CD4-positive, CD25-positive, alpha-beta regulatory T cell (primary cell): ENCODE measurements around the gene ADH1C. TPM values are rescaled to one million over a fixed set of nuclear protein-coding genes. Genes with fewer than 3 reads are reported as not detected.
"Not testable (repeated sequence)": the region's sequence is repeated elsewhere in the genome, so short reads cannot be mapped to it uniquely, and the experiment has no call there.

ENCODE experiments used
- ATAC-seq, 2 donors: fragments of 150-1000 bp; cut with Tn5 transposase; one replicate each; pipeline ENCODE4 v1.10.0; 2021; ENCODE audit warnings: low read depth in 2 of 2, moderate number of reproducible peaks in 2 of 2, moderate library complexity in 1 of 2
- DNase-seq, 3 donors: peaks; one replicate each; pipeline versions ENCODE4 v3.0.0 to v3.0.0-alpha.2; 2012 to 2022; ENCODE audit warnings: mixed read lengths in 1 of 3
- H3K27ac ChIP-seq: one replicate; pipeline ENCODE4 v1.7.0; 2013; ENCODE audit warnings: mild to moderate bottlenecking, low read length; ENCODE audit not compliant: insufficient read depth, poor library complexity, severe bottlenecking
- H3K27me3 ChIP-seq: one replicate; pipeline ENCODE4 v1.7.0; 2013; ENCODE audit warnings: low read length; ENCODE audit not compliant: control insufficient read depth, insufficient read depth
- H3K36me3 ChIP-seq: one replicate; pipeline ENCODE4 v1.7.0; 2013; ENCODE audit warnings: mild to moderate bottlenecking, low read length, moderate library complexity; ENCODE audit not compliant: control insufficient read depth, insufficient read depth
- H3K4me1 ChIP-seq: 2 replicates; pipeline ENCODE4 v1.7.0; 2013; ENCODE audit warnings: mild to moderate bottlenecking, low read length; ENCODE audit not compliant: insufficient read depth, control insufficient read depth, poor library complexity, severe bottlenecking
- H3K4me3 ChIP-seq: one replicate; pipeline ENCODE4 v1.7.0; 2013; ENCODE audit warnings: low read depth, mild to moderate bottlenecking, low read length, moderate library complexity
- H3K9me3 ChIP-seq, 2 experiments: 1 replicate in 1 of 2; 2 replicates in 1 of 2; pipeline ENCODE4 v1.7.0; 2013; ENCODE audit warnings: low read length in 2 of 2, mild to moderate bottlenecking in 1 of 2, moderate library complexity in 1 of 2; ENCODE audit not compliant: control insufficient read depth in 2 of 2
- H3K27ac Mint-ChIP-seq, 3 donors: one replicate each; pipeline ENCODE4 v1.8.0; 2020 to 2022; ENCODE audit warnings: mild to moderate bottlenecking in 3 of 3, mixed read lengths in 3 of 3, moderate library complexity in 2 of 3
- H3K27me3 Mint-ChIP-seq: one replicate; pipeline ENCODE4 v1.8.0; 2022; ENCODE audit warnings: mild to moderate bottlenecking, mixed read lengths
- H3K36me3 Mint-ChIP-seq: one replicate; pipeline ENCODE4 v1.8.0; 2020; ENCODE audit warnings: mixed read lengths
- H3K4me1 Mint-ChIP-seq, 4 donors: one replicate each; pipeline ENCODE4 v1.8.0; 2020 to 2022; ENCODE audit warnings: mixed read lengths in 4 of 4, mild to moderate bottlenecking in 1 of 4
- H3K4me3 Mint-ChIP-seq, 4 donors: one replicate each; pipeline ENCODE4 v1.8.0; 2020 to 2022; ENCODE audit warnings: mild to moderate bottlenecking in 4 of 4, mixed read lengths in 4 of 4, moderate library complexity in 3 of 4
- H3K9me3 Mint-ChIP-seq, 7 donors: one replicate each; pipeline ENCODE4 v1.8.0; 2020 to 2022; ENCODE audit warnings: mixed read lengths in 7 of 7, mild to moderate bottlenecking in 3 of 7, moderate library complexity in 2 of 7
- polyA plus RNA-seq, 4 donors: library from polyadenylated mRNA; unstranded; fragments of 300-500 nt; fragmentation: Illumina TruSeq; gene quantifications; one replicate each; pipeline ENCODE4 v1.2.3, GENCODE V29; 2021
- total RNA-seq: library from RNA; stranded (reverse); gene quantifications from one replicate; pipeline ENCODE4 v1.2.3, GENCODE V29; 2022

The ADH1C gene
- total and polyA plus RNA-seq, 5 donors from 2014 or later = not detected

GRCh38 chr4:99356149-99356548 lies 3.6 kb upstream of the ADH1C start:
- H3K36me3 Mint-ChIP-seq, H3K4me1 ChIP-seq, H3K27ac Mint-ChIP-seq, H3K27ac ChIP-seq, ATAC-seq, H3K4me1 Mint-ChIP-seq, H3K27me3 Mint-ChIP-seq, H3K9me3 ChIP-seq, H3K9me3 Mint-ChIP-seq, H3K36me3 ChIP-seq, H3K27me3 ChIP-seq, DNase-seq, H3K4me3 Mint-ChIP-seq, H3K4me3 ChIP-seq: not testable (repeated sequence)

DNA sequence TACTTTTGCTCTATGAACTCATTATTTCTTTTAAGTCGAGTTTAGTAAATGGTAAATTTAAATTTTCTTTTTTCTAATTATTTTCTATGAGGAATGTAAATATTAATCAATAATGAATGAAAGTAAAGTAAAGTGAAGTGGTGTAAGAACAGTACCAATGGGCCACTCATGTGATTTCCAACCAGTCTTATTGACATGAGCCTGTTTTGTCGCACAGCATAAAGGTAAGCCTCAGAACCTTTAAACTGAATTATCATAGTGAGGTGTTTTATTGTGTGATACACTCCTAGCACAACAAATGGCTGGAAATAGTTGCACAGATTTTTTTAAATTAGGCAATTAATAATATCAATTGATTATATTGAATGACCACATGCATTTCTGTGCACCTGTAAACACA lies 1.1 kb downstream of the ADH1C start:
- H3K36me3 Mint-ChIP-seq = no peaks in the 10 kb centered on the region
- Histone ChIP-seq H3K27ac (no peak overlapping the region), H3K36me3 (no peaks in the 10 kb centered on the region), H3K4me1 (no peaks in the 10 kb centered on the region), H3K27me3 (no peaks in the 10 kb centered on the region), H3K4me3 (no peak overlapping the region), H3K9me3 (no peaks in the 10 kb centered on the region)
- H3K4me3 Mint-ChIP-seq = no peak overlapping the region
- peaks cover 0 to 8% (median 2%) of the 10 kb centered on the region in 7 donors for H3K9me3 Mint-ChIP-seq
- H3K27ac Mint-ChIP-seq = no peak overlapping the region
- ATAC-seq (no peak), DNase-seq (no peak)
- peaks cover 6% of the 10 kb centered on the region for H3K27me3 Mint-ChIP-seq
- no peaks in the 10 kb centered on the region for H3K4me1 Mint-ChIP-seq

- H3K4me3 ChIP-seq = no peak overlapping the region
- H3K9me3 Mint-ChIP-seq = peaks cover 0 to 5% (median 1%) of the 10 kb centered on the region in 7 donors
- peaks cover 5% of the 10 kb centered on the region for H3K27me3 Mint-ChIP-seq
- no peaks in the 10 kb centered on the region for H3K36me3 Mint-ChIP-seq
- no peaks in the 10 kb centered on the region for H3K27me3 ChIP-seq
- DNase-seq (no peak), ATAC-seq (no peak)
- no peaks in the 10 kb centered on the region for H3K4me1 ChIP-seq
- no peak overlapping the region for H3K4me3 Mint-ChIP-seq
- no peaks in the 10 kb centered on the region for H3K4me1 Mint-ChIP-seq
- no peaks in the 10 kb centered on the region for H3K9me3 ChIP-seq
- H3K36me3 ChIP-seq = no peaks in the 10 kb centered on the region
- no peak overlapping the region for H3K27ac ChIP-seq
- no peak overlapping the region for H3K27ac Mint-ChIP-seq
Measured at GRCh38 chr4:99349338-99349737, 3.2 kb downstream of the ADH1C start.

DNA sequence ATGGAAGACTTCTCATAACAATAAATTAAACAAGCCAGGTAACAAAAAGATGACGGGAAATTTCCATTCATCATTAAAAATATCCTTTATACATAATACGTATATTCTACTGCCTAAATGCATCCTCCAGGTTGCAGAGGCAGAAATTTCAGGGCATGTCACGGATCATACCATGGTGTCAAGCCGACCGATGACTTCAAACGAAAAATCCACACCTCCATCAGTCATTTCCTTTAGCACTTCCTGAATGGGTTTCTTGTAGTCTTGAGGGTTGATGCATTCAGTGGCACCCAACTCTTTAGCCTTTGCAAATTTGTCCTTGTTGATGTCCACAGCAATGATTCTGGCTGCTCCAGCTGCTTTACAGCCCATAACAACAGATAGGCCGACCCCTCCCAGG lies 9.9 kb downstream of the ADH1C start:
- H3K9me3 Mint-ChIP-seq, H3K27me3 ChIP-seq, ATAC-seq, H3K4me1 ChIP-seq, H3K36me3 ChIP-seq, H3K4me1 Mint-ChIP-seq, H3K27ac Mint-ChIP-seq, H3K4me3 Mint-ChIP-seq, H3K9me3 ChIP-seq, H3K4me3 ChIP-seq, H3K36me3 Mint-ChIP-seq, H3K27ac ChIP-seq, DNase-seq, H3K27me3 Mint-ChIP-seq: not testable (repeated sequence)

DNA sequence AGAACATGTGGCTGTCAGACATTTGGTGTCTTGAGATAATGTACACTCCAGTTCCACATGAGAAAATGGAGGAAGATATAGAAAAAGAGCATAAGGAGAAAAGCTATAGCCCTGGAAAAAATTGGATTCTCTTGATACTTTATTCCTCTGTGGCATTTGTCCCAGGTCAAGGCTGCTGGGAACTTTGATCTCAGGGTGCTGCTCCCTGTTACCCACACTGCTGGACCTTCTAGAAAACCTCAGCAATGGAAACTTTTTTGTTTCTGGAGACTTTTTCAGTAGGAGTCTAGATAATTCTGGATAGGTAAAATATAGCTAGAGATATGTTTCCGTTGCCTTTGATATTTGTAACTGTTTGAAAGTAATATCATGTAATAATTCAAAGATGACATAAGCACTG lies 11.1 kb downstream of the ADH1C start:
- no peak overlapping the region for H3K4me3 ChIP-seq
- H3K4me1 ChIP-seq = no peaks in the 10 kb centered on the region
- no peaks in the 10 kb centered on the region for H3K4me1 Mint-ChIP-seq

DNA sequence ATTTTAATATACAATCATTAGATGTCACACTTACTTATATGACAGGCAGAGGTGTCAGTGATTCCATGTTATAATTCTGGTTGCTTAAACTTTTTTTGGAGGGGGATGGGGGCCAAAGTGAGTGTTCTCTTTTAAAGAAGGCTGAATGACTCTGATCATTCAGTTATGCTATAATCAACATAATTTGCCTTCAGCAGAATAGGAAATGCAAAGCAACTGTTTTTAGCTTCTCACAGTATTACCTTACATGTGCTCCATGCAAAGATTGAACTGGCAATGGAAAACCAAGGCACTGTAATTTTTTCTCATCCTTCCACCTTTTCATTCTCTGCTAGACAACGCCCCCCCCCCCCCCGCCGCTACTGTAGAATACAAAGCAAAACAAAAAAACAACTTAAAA lies 13.4 kb downstream of the ADH1C start:
- Mint-ChIP-seq H3K4me1 (no peaks in the 10 kb centered on the region), H3K36me3 (no peaks in the 10 kb centered on the region), H3K27ac (no peak overlapping the region), H3K4me3 (no peak overlapping the region), H3K27me3 (peaks cover 5% of the 10 kb centered on the region), H3K9me3 (peaks cover 0 to under 1% (median 0%) of the 10 kb centered on the region in 7 donors)
- DNase-seq (no peak), ATAC-seq (no peak)
- no peaks in the 10 kb centered on the region for H3K4me1 ChIP-seq
- H3K9me3 ChIP-seq = no peaks in the 10 kb centered on the region
- H3K36me3 ChIP-seq = no peaks in the 10 kb centered on the region
- H3K27me3 ChIP-seq = no peaks in the 10 kb centered on the region
- H3K4me3 ChIP-seq = no peak overlapping the region
- no peak overlapping the region for H3K27ac ChIP-seq

More for the DNA sequence above, 11.1 kb downstream of the ADH1C start:
- Histone ChIP-seq H3K27ac (no peak overlapping the region), H3K36me3 (no peaks in the 10 kb centered on the region), H3K27me3 (no peaks in the 10 kb centered on the region), H3K9me3 (no peaks in the 10 kb centered on the region)
- peaks cover 5% of the 10 kb centered on the region for H3K27me3 Mint-ChIP-seq
- H3K27ac Mint-ChIP-seq = no peak overlapping the region
- H3K36me3 Mint-ChIP-seq = no peaks in the 10 kb centered on the region
- H3K4me3 Mint-ChIP-seq = no peak overlapping the region
- DNase-seq (no peak), ATAC-seq (no peak)
- no peaks in the 10 kb centered on the region for H3K9me3 Mint-ChIP-seq

- no peaks in the 10 kb centered on the region for H3K4me1 Mint-ChIP-seq
- H3K9me3 ChIP-seq = no peaks in the 10 kb centered on the region
Measured at GRCh38 chr4:99336553-99336952, 16.0 kb downstream of the ADH1C start.

GRCh38 chr4:99334880-99335279 lies 17.7 kb downstream of the ADH1C start:
- Mint-ChIP-seq H3K4me1 (no peaks in the 10 kb centered on the region), H3K27ac (no peak overlapping the region), H3K27me3 (no peaks in the 10 kb centered on the region), H3K9me3 (peaks cover 0 to 4% (median 0%) of the 10 kb centered on the region in 7 donors), H3K4me3 (no peak overlapping the region), H3K36me3 (no peaks in the 10 kb centered on the region)
- Histone ChIP-seq H3K9me3 (no peaks in the 10 kb centered on the region), H3K27ac (no peak overlapping the region), H3K36me3 (no peaks in the 10 kb centered on the region), H3K27me3 (no peaks in the 10 kb centered on the region), H3K4me1 (no peaks in the 10 kb centered on the region), H3K4me3 (no peak overlapping the region)
- no peak for DNase-seq
- ATAC-seq = no peak

More at GRCh38 chr4:99336553-99336952, 16.0 kb downstream of the ADH1C start:
- Histone ChIP-seq H3K27ac (no peak overlapping the region), H3K4me3 (no peak overlapping the region), H3K36me3 (no peaks in the 10 kb centered on the region), H3K4me1 (no peaks in the 10 kb centered on the region), H3K27me3 (no peaks in the 10 kb centered on the region)
- H3K27ac Mint-ChIP-seq = no peak overlapping the region
- no peak overlapping the region for H3K4me3 Mint-ChIP-seq
- no peaks in the 10 kb centered on the region for H3K36me3 Mint-ChIP-seq
- no peak for ATAC-seq
- peaks cover 0 to 4% (median 0%) of the 10 kb centered on the region in 7 donors for H3K9me3 Mint-ChIP-seq
- peaks cover 4% of the 10 kb centered on the region for H3K27me3 Mint-ChIP-seq
- no peak for DNase-seq
